H1 (cell line): ENCODE data around the gene OBSCN.

Experiments
- CBX8 ChIP-seq: fragments of 300-800, 300-1000 bp; sonication (generic); IDR thresholded peaks from 2 replicates; pipeline ENCODE4 v1.7.1; 2016; ENCODE audit warnings: low read depth, low read length, borderline replicate concordance
- CEBPB ChIP-seq: IDR thresholded peaks from 2 replicates; pipeline ENCODE4 v1.6.1; 2012; ENCODE audit warnings: low read depth, low read length
- GTF2F1 ChIP-seq: IDR thresholded peaks from 2 replicates; pipeline ENCODE4 v1.6.1; 2012; ENCODE audit warnings: low read depth, low read length, improper control_type of control experiment, borderline replicate concordance
- JUND ChIP-seq: IDR thresholded peaks from 2 replicates; pipeline ENCODE4 v1.6.1; 2011; ENCODE audit warnings: mild to moderate bottlenecking, improper control_type of control experiment, low read length
- NRF1 ChIP-seq: IDR thresholded peaks from 2 replicates; pipeline ENCODE4 v1.6.1; 2011; ENCODE audit warnings: mild to moderate bottlenecking, low read depth, low read length, improper control_type of control experiment
- POLR2AphosphoS5 ChIP-seq: IDR thresholded peaks from 2 replicates; pipeline ENCODE4 v1.6.1; 2011; ENCODE audit warnings: low read depth, low read length
- RBBP5 ChIP-seq: IDR thresholded peaks from 2 replicates; pipeline ENCODE4 v1.7.1; 2012; ENCODE audit warnings: low read depth, mild to moderate bottlenecking, inconsistent platforms, low read length, moderate library complexity, borderline replicate concordance
- RFX5 ChIP-seq: IDR thresholded peaks from 2 replicates; pipeline ENCODE4 v1.6.1; 2011; ENCODE audit warnings: low read depth, low read length, improper control_type of control experiment, borderline replicate concordance
- RXRA ChIP-seq: IDR thresholded peaks from 2 replicates; pipeline ENCODE4 v1.6.1; 2011; ENCODE audit warnings: low read depth, mild to moderate bottlenecking, low read length, moderate library complexity; ENCODE audit not compliant: insufficient read depth
- YY1 ChIP-seq: IDR thresholded peaks from 2 replicates; pipeline ENCODE4 v1.6.1; 2011; ENCODE audit warnings: low read depth, mild to moderate bottlenecking, low read length
- ZNF274 ChIP-seq: IDR thresholded peaks from 2 replicates; pipeline ENCODE4 v1.7.0; 2012; ENCODE audit warnings: low read length, borderline replicate concordance; ENCODE audit errors: extremely low read depth
- TF ChIP-seq, protein P1 (sequence below), 3 experiments: IDR thresholded peaks; 1 replicate in 2 of 3; 2 replicates in 1 of 3; pipeline versions ENCODE4 v1.5.1 to v1.6.1; 2011; ENCODE audit warnings: low read length in 3 of 3, mild to moderate bottlenecking in 3 of 3, inconsistent platforms in 2 of 3, low read depth in 1 of 3, moderate library complexity in 1 of 3; ENCODE audit not compliant: insufficient read depth in 1 of 3; ENCODE audit errors: control extremely low read depth in 1 of 3
- TF ChIP-seq, protein P2 (sequence below): IDR thresholded peaks from 2 replicates; pipeline ENCODE4 v1.6.1; 2012; ENCODE audit warnings: low read length, inconsistent platforms

DNA sequence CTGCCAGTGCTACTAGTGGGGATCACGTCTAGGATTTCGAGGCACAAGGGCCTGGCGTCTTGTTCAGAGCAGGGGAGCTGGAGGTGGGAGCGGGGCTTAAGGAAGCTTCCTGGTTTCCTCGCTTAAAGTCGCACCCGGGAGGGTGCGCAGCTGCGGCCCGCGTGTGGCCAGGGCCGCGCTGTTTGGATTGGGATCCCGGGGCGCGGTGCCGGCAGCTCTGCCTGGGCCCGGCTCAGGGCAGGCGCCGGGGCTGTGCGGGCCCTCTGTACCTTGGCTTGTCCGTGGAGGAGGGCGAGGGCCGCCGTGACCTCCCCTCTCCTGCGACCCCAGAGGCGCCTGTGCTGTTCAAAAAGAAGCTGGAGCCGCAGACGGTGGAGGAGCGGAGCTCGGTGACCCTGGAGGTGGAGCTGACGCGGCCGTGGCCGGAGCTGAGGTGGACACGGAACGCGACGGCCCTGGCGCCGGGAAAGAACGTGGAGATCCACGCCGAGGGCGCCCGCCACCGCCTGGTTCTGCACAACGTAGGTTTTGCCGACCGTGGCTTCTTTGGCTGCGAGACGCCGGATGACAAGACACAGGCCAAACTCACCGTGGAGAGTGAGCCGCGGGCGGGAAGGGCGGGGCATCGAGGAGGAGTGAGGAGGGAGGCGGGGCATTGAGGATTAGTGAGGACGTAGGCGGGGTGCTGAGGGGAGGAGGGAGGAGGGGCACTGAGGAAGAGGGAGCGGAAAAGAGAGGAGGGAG is 67.8 kb downstream of the OBSCN start:
- no peak for TF ChIP-seq RXRA
- TF ChIP-seq, protein P1, sequence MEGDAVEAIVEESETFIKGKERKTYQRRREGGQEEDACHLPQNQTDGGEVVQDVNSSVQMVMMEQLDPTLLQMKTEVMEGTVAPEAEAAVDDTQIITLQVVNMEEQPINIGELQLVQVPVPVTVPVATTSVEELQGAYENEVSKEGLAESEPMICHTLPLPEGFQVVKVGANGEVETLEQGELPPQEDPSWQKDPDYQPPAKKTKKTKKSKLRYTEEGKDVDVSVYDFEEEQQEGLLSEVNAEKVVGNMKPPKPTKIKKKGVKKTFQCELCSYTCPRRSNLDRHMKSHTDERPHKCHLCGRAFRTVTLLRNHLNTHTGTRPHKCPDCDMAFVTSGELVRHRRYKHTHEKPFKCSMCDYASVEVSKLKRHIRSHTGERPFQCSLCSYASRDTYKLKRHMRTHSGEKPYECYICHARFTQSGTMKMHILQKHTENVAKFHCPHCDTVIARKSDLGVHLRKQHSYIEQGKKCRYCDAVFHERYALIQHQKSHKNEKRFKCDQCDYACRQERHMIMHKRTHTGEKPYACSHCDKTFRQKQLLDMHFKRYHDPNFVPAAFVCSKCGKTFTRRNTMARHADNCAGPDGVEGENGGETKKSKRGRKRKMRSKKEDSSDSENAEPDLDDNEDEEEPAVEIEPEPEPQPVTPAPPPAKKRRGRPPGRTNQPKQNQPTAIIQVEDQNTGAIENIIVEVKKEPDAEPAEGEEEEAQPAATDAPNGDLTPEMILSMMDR (IDR thresholded peaks at IDR 0.05; ENCODE audit: control extremely low read depth in 1 of 3, insufficient read depth in 1 of 3, low read depth in 1 of 3, low read length in 3 of 3): no peak
- no peak for TF ChIP-seq RFX5
- no peak for TF ChIP-seq ZNF274
- TF ChIP-seq CEBPB: no peak
- TF ChIP-seq POLR2AphosphoS5: no peak
- no peak for TF ChIP-seq YY1
- no peak for TF ChIP-seq CBX8
- TF ChIP-seq, protein P2, sequence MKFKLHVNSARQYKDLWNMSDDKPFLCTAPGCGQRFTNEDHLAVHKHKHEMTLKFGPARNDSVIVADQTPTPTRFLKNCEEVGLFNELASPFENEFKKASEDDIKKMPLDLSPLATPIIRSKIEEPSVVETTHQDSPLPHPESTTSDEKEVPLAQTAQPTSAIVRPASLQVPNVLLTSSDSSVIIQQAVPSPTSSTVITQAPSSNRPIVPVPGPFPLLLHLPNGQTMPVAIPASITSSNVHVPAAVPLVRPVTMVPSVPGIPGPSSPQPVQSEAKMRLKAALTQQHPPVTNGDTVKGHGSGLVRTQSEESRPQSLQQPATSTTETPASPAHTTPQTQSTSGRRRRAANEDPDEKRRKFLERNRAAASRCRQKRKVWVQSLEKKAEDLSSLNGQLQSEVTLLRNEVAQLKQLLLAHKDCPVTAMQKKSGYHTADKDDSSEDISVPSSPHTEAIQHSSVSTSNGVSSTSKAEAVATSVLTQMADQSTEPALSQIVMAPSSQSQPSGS: no peak
- peak; percentile 30; the same call in 1 of the 2 replicates for TF ChIP-seq RBBP5
- no peak for TF ChIP-seq GTF2F1
- TF ChIP-seq NRF1: no peak
- TF ChIP-seq JUND: no peak
